H9 (cell line): ENCODE measurements around the gene TSPAN5. TPM values are rescaled to one million over a fixed set of nuclear protein-coding genes. Genes with fewer than 3 reads are reported as not detected.
A peak's percentile ranks its signal among the peaks of the same experiment; 100 is the strongest.

ENCODE experiments used
- DNase-seq: peaks from one replicate; pipeline ENCODE4 v3.0.0-alpha.2; 2017
- H2AFZ ChIP-seq: one replicate; pipeline ENCODE4 v1.6.1; 2013; ENCODE audit warnings: mild to moderate bottlenecking, low read length, control low read depth, moderate library complexity
- H2AK5ac ChIP-seq: 2 replicates; pipeline ENCODE4 v1.6.1; 2013; ENCODE audit warnings: low read length, control low read depth, mixed read lengths; ENCODE audit not compliant: insufficient read length
- H2BK120ac ChIP-seq: one replicate; pipeline ENCODE4 v1.6.1; 2013; ENCODE audit warnings: low read depth, mild to moderate bottlenecking, low read length, control low read depth, inconsistent platforms; ENCODE audit not compliant: poor library complexity, severe bottlenecking
- H2BK12ac ChIP-seq: 2 replicates; pipeline ENCODE4 v1.6.1; 2013; ENCODE audit warnings: low read length, control low read depth, mixed read lengths, low read depth; ENCODE audit not compliant: insufficient read length
- H2BK15ac ChIP-seq: 2 replicates; pipeline ENCODE4 v1.6.1; 2013; ENCODE audit warnings: low read depth, low read length, control low read depth
- H2BK20ac ChIP-seq: one replicate; pipeline ENCODE4 v1.6.1; 2013; ENCODE audit warnings: low read depth, mild to moderate bottlenecking, low read length, control low read depth, inconsistent platforms; ENCODE audit not compliant: poor library complexity, severe bottlenecking
- H2BK5ac ChIP-seq: 2 replicates; pipeline ENCODE4 v1.6.1; 2013; ENCODE audit warnings: low read length, control low read depth, mixed read lengths; ENCODE audit not compliant: insufficient read length
- H3K14ac ChIP-seq: 2 replicates; pipeline ENCODE4 v1.6.1; 2013; ENCODE audit warnings: low read length, control low read depth; ENCODE audit not compliant: insufficient read depth
- H3K18ac ChIP-seq: 2 replicates; pipeline ENCODE4 v1.6.1; 2013; ENCODE audit warnings: low read depth, mild to moderate bottlenecking, mixed read lengths, low read length, control low read depth; ENCODE audit not compliant: insufficient read length
- H3K23ac ChIP-seq: 2 replicates; pipeline ENCODE4 v1.6.1; 2013; ENCODE audit warnings: low read length, control low read depth, mixed read lengths, low read depth; ENCODE audit not compliant: insufficient read length
- H3K23me2 ChIP-seq: 2 replicates; pipeline ENCODE4 v1.6.1; 2013; ENCODE audit warnings: low read depth, mild to moderate bottlenecking, mixed read lengths, low read length, control low read depth; ENCODE audit not compliant: insufficient read length, poor library complexity, severe bottlenecking
- H3K27ac ChIP-seq: 2 replicates; pipeline ENCODE4 v1.5.1; 2013; ENCODE audit warnings: low read length, control low read depth, mixed read lengths, low read depth; ENCODE audit not compliant: insufficient read length
- H3K27me3 ChIP-seq: 2 replicates; pipeline ENCODE4 v1.6.1; 2013; ENCODE audit warnings: low read length, control low read depth, inconsistent platforms; ENCODE audit not compliant: insufficient read depth
- H3K4ac ChIP-seq: 2 replicates; pipeline ENCODE4 v1.6.1; 2013; ENCODE audit warnings: low read depth, mild to moderate bottlenecking, control low read depth, inconsistent platforms, low read length, moderate library complexity
- H3K4me1 ChIP-seq: 2 replicates; pipeline ENCODE4 v1.6.1; 2013; ENCODE audit warnings: low read length, control low read depth, inconsistent platforms; ENCODE audit not compliant: insufficient read depth
- H3K4me2 ChIP-seq: 2 replicates; pipeline ENCODE4 v1.6.1; 2013; ENCODE audit warnings: low read length, control low read depth, mixed read lengths; ENCODE audit not compliant: insufficient read length, insufficient read depth
- H3K56ac ChIP-seq: 2 replicates; pipeline ENCODE4 v1.6.1; 2013; ENCODE audit warnings: low read depth, mild to moderate bottlenecking, mixed read lengths, low read length, control low read depth; ENCODE audit not compliant: insufficient read length
- H3K79me1 ChIP-seq: 2 replicates; pipeline ENCODE4 v1.6.1; 2013; ENCODE audit warnings: low read depth, mild to moderate bottlenecking, moderate library complexity, low read length, control low read depth, inconsistent platforms; ENCODE audit not compliant: insufficient read depth, poor library complexity, severe bottlenecking
- H3K79me2 ChIP-seq: 2 replicates; pipeline ENCODE4 v1.6.1; 2013; ENCODE audit warnings: low read length, control low read depth, inconsistent platforms; ENCODE audit not compliant: insufficient read depth
- H3K9ac ChIP-seq: 2 replicates; pipeline ENCODE4 v1.6.1; 2013; ENCODE audit warnings: low read length, control low read depth, mixed read lengths; ENCODE audit not compliant: insufficient read length; ENCODE audit errors: extremely low read depth
- H3K9me3 ChIP-seq: one replicate; pipeline ENCODE4 v1.6.1; 2013; ENCODE audit warnings: low read depth, low read length, inconsistent platforms; ENCODE audit not compliant: control insufficient read depth
- H3T11ph ChIP-seq: one replicate; pipeline ENCODE4 v1.6.1; 2013; ENCODE audit warnings: mild to moderate bottlenecking, low read length, control low read depth, inconsistent platforms
- H4K20me1 ChIP-seq: one replicate; pipeline ENCODE4 v1.6.1; 2013; ENCODE audit not compliant: control insufficient read depth, insufficient read length, insufficient read depth
- H4K5ac ChIP-seq: 2 replicates; pipeline ENCODE4 v1.6.1; 2013; ENCODE audit warnings: low read depth, mild to moderate bottlenecking, mixed read lengths, low read length, control low read depth; ENCODE audit not compliant: insufficient read length
- H4K8ac ChIP-seq: replicated peaks from 2 replicates; pipeline ENCODE4 v1.6.1; 2013; ENCODE audit warnings: low read length, control low read depth, mixed read lengths, low read depth; ENCODE audit not compliant: insufficient read length
- H4K91ac ChIP-seq: 2 replicates; pipeline ENCODE4 v1.6.1; 2013; ENCODE audit warnings: low read depth, mild to moderate bottlenecking, moderate library complexity, mixed read lengths, low read length, control low read depth; ENCODE audit not compliant: insufficient read length
- H3K27ac Mint-ChIP-seq, 3 experiments: 2 replicates in 2 of 3; 3 replicates in 1 of 3; pipeline ENCODE4 v1.8.0; 2020 to 2021; ENCODE audit warnings: mixed read lengths in 3 of 3, mild to moderate bottlenecking in 1 of 3, moderate library complexity in 1 of 3
- H3K27me3 Mint-ChIP-seq: 2 replicates; pipeline ENCODE4 v1.8.0; 2021; ENCODE audit warnings: low read depth, mild to moderate bottlenecking, moderate library complexity, mixed read lengths
- H3K36me3 Mint-ChIP-seq, 3 experiments: 2 replicates in 2 of 3; 3 replicates in 1 of 3; pipeline ENCODE4 v1.8.0; 2020 to 2021; ENCODE audit warnings: low read depth in 3 of 3, mixed read lengths in 3 of 3; ENCODE audit not compliant: insufficient read depth in 1 of 3
- H3K4me1 Mint-ChIP-seq, 2 experiments: 2 replicates each; pipeline ENCODE4 v1.8.0; 2020; ENCODE audit warnings: mixed read lengths in 2 of 2
- H3K4me3 Mint-ChIP-seq, 2 experiments: 2 replicates in 1 of 2; 3 replicates in 1 of 2; pipeline ENCODE4 v1.8.0; 2020 to 2021; ENCODE audit warnings: mild to moderate bottlenecking in 2 of 2, mixed read lengths in 2 of 2, moderate library complexity in 1 of 2
- H3K9me3 Mint-ChIP-seq, 2 experiments: 2 replicates in 1 of 2; 3 replicates in 1 of 2; pipeline ENCODE4 v1.8.0; 2020; ENCODE audit warnings: mild to moderate bottlenecking in 2 of 2, mixed read lengths in 2 of 2, moderate library complexity in 1 of 2
- WGBS: extraction: QIAGEN DNeasy Blood & Tissue Kit; methylation state at CpG from one replicate; pipeline ENCODE4 v1.1.7; 2013; ENCODE audit warnings: missing lambda C conversion rate, low lambda C conversion rate, mixed read lengths; ENCODE audit not compliant: insufficient read length; ENCODE audit errors: extremely low coverage; 5-methylcytosine and 5-hydroxymethylcytosine counted together
- total RNA-seq: library from RNA; stranded (reverse); gene quantifications from 2 replicates; pipeline ENCODE4 v1.2.1, GENCODE V29; 2021
- TF ChIP-seq, protein P1 (sequence below): fragments of 200-600 bp; sonication (generic); conservative IDR thresholded peaks from 3 replicates; pipeline ENCODE4 v1.8.0; 2021; ENCODE audit warnings: antibody characterized with exemption, mild to moderate bottlenecking

Gene TSPAN5
- total RNA-seq, 1 experiment from 2014 or later: 7.0 TPM

DNA sequence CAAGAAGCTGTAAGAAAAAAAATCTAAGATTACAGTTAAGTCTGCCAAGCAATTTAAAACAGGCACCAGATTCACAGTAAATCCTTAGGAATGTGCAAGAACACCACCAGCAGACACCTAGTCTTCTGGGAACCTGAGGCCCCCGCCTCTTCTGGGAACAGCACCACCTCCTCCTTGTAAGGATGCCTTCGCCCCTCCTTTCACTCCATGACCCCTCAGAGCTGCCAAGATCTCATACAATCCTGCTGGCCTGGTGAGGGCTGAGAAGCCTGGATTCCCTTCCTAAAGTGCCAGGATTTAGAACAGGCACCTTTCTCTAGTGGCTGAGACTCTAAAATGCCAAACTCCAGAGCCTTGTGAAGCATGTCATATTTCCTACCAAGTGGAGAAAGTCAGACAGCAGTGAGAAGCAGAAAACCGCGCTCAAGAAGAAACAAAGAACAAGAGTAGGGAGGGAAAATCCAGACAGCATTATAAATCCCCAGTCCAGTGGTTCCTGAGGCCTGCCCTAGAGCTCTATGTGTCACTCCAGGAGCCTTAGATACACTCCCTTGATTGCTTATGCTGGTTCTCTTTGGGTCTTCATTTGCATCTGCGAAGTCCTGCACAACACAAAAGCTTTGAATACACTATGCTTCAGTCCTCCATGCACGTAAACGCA lies 166.4 kb downstream of the TSPAN5 start:
- Histone ChIP-seq H3K14ac (0 out of 2 replicates have a peak overlapping the region, but pooled peaks have one; percentile 24), H2BK20ac (no peak overlapping the region), H4K20me1 (no peaks in the 10 kb centered on the region), H2AK5ac (no peak overlapping the region), H3K4ac (no peak overlapping the region), H2AFZ (no peak overlapping the region), H3K79me1 (no peaks in the 10 kb centered on the region), H3K9me3 (no peaks in the 10 kb centered on the region), H3K56ac (no peak overlapping the region), H2BK120ac (no peak overlapping the region), H3T11ph (no peak overlapping the region), H3K9ac (no peak overlapping the region), H2BK15ac (no peak overlapping the region), H3K23ac (no peak overlapping the region), H4K8ac (no peak overlapping the region), H3K18ac (no peak overlapping the region), H3K79me2 (no peaks in the 10 kb centered on the region), H3K4me2 (no peak overlapping the region), H4K5ac (no peak overlapping the region), H4K91ac (peak overlapping the region; percentile 85), H3K23me2 (no peaks in the 10 kb centered on the region), H2BK5ac (no peak overlapping the region), H2BK12ac (no peak overlapping the region), H3K27me3 (no peaks in the 10 kb centered on the region), H3K27ac (no peak overlapping the region), H3K4me1 (peaks cover 5% of the 10 kb centered on the region; the same call in 1 of the 2 replicates)
- Mint-ChIP-seq H3K36me3 (no peaks in the 10 kb centered on the region), H3K4me3 (no peak overlapping the region; a peak in 1 of 5 replicates), H3K27ac (peak overlapping the region in 2 of 3 experiments; percentile 21 to 51; a peak in 3 of 7 replicates), H3K4me1 (peaks cover 18 to 26% of the 10 kb centered on the region in 2 experiments), H3K9me3 (no peaks in the 10 kb centered on the region), H3K27me3 (no peaks in the 10 kb centered on the region)
- WGBS: no CpG with 5 or more reads among the region's 7 CpGs
- TF ChIP-seq, protein P1, sequence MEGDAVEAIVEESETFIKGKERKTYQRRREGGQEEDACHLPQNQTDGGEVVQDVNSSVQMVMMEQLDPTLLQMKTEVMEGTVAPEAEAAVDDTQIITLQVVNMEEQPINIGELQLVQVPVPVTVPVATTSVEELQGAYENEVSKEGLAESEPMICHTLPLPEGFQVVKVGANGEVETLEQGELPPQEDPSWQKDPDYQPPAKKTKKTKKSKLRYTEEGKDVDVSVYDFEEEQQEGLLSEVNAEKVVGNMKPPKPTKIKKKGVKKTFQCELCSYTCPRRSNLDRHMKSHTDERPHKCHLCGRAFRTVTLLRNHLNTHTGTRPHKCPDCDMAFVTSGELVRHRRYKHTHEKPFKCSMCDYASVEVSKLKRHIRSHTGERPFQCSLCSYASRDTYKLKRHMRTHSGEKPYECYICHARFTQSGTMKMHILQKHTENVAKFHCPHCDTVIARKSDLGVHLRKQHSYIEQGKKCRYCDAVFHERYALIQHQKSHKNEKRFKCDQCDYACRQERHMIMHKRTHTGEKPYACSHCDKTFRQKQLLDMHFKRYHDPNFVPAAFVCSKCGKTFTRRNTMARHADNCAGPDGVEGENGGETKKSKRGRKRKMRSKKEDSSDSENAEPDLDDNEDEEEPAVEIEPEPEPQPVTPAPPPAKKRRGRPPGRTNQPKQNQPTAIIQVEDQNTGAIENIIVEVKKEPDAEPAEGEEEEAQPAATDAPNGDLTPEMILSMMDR: no peak
- DNase-seq: no peak
